ENCODE measurements around the gene BLOC1S1.

BLOC1S1 gene

DNA sequence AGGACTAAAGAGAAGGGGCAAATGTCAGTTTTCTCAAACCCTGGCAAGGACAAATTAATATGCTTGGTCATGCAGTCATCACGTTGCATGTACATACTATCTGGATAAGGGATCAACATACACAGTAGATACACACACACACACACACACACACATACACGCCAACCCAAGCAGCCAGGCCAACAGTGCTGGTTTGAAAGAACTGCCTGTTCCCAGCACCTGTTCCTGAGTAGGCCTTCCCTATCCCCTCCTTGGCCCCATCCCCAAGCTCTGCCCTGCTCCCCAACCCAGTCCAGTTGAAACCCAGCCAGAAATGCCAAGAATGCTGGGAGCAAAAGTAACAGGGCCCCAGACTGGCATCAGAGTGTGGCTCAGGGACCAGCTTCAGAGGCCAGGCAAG is 12.6 kb upstream of the BLOC1S1 start:
- H3K4me3 Mint-ChIP-seq = no peak overlapping the region
- peaks cover 12% of the 10 kb centered on the region for H3K4me1 Mint-ChIP-seq
- peaks cover 16% of the 10 kb centered on the region for H3K27me3 Mint-ChIP-seq
- no peaks in the 10 kb centered on the region for H3K9me3 Mint-ChIP-seq
- no peak overlapping the region for H3K27ac Mint-ChIP-seq
- ATAC-seq (no peak), DNase-seq (no peak)

DNA sequence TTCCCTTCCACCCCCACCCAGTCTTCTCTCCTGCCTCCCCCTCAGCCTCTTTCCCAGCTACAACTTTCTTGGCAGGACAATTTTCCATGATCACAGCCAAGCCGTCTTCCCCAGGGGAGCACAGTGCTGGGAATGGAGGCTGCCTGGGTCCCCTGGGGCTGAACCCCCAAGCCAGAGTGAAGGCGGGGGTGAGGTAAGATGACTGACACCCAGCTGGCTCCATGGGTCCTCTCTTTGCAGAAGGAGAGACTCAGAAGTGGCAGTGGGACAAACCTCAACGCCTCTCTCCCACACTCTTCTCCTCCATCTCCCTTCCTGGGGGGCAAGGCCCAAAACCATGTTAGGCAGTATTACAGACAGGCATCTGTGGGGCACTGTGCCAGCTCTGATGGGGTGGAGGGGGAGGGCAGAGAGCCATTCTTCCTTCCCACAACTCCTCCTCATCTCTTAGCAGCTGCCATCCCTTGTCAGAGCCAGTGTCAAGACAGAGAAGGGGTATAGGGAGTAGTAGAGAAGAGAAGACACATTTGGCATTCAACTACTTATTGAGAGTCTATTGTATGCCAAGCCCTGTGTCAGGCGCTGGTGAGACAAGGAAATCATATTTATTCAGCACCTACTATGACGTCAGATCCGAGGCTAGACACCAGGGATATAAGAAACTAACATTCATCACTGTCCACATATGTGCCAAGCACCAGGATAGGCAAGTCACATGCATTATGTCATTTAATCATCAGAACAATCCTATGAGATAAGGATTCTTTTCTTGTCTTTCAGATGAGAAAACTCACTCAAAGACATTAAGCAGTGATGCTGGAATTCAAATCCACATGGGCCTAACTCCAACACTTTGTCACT is 11.7 kb upstream of the BLOC1S1 start:
- ATAC-seq = no peak
- H3K4me3 Mint-ChIP-seq = no peak overlapping the region
- H3K4me1 Mint-ChIP-seq = peaks cover 19% of the 10 kb centered on the region
- DNase-seq = no peak
- H3K27ac Mint-ChIP-seq = no peak overlapping the region
- H3K27me3 Mint-ChIP-seq = peaks cover 25% of the 10 kb centered on the region
- H3K9me3 Mint-ChIP-seq = no peaks in the 10 kb centered on the region

DNA sequence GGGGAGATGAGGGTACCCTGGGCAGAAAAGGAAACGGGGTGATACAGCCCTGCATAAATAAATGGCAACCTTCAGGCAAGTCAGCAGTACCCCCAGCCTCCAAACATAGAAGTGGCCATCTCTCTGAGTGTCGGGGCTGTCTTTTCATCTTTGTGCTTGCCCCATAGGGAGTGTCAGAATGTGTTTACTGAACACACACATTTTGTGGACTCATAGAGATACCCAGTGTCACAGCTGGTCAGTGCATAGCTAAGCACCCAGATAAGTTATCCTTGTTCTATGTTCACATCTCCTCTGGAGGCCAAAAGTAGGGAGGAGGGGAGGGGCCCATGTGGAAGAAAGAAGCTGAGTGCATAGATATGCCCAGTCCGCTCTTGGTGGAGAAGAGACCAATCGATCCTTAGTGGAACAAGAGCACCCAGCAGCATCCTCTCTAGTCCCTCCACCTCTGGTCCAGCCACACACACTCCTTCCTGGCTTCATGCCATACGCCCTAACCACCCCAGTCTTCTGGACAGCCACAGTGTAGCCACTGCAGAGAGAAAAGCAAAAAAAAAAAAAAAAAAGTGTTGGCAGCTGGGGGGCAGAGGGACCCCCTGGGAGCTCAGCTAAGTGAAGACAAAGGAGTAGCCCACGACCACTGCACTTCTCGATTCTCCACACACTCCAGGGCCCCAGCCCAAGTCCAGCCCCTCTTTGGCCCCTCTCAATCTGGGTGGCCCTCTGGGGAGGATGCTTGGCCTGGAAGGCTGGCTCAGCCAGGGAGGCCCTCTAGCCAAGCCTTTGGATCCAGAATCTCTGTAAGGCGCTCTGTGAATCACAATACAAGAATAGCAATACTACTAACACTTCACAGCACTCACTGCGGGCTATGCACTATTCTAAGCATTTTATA is 10.8 kb upstream of the BLOC1S1 start:
- Mint-ChIP-seq H3K4me3 (no peak overlapping the region), H3K27ac (no peak overlapping the region), H3K27me3 (peaks cover 34% of the 10 kb centered on the region), H3K9me3 (no peaks in the 10 kb centered on the region), H3K4me1 (peaks cover 19% of the 10 kb centered on the region)
- DNase-seq (no peak), ATAC-seq (no peak)

DNA sequence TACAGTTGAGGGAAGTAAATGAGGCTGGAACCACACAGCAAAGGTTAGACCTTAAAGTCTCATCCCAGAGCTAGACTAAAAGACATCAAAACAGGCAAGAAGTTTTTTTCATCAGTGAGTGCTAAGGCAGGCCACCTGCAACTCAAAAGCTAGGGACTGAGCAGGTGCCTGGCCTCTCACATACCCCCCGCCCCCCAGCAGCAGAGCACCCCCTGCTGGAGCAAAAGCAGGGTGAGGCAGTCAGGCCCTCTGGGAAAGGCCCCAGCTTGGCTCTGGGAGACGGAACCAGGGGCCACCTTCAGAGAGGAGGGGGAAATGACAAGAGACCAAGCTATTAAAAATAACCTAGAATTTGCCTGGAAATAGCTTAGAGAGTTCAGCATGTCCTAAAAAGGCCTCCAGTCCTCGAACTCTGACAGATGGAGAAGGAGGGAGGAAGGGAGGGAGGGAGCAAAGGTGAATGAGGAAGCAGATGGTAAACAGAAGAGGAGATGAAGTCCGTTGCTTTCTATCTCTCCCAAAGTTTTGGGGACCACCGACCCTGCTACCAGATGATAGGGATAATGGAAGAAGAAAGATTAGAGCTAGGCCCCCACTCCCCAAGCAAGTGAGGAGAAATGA is 10.0 kb upstream of the BLOC1S1 start:
- DNase-seq (no peak), ATAC-seq (peak; percentile 47)
- Mint-ChIP-seq H3K27ac (no peak overlapping the region), H3K4me3 (peak overlapping the region in 1 of 2 donors; percentile 17), H3K27me3 (peaks cover 35% of the 10 kb centered on the region), H3K4me1 (peaks cover 19% of the 10 kb centered on the region), H3K9me3 (no peaks in the 10 kb centered on the region)

DNA sequence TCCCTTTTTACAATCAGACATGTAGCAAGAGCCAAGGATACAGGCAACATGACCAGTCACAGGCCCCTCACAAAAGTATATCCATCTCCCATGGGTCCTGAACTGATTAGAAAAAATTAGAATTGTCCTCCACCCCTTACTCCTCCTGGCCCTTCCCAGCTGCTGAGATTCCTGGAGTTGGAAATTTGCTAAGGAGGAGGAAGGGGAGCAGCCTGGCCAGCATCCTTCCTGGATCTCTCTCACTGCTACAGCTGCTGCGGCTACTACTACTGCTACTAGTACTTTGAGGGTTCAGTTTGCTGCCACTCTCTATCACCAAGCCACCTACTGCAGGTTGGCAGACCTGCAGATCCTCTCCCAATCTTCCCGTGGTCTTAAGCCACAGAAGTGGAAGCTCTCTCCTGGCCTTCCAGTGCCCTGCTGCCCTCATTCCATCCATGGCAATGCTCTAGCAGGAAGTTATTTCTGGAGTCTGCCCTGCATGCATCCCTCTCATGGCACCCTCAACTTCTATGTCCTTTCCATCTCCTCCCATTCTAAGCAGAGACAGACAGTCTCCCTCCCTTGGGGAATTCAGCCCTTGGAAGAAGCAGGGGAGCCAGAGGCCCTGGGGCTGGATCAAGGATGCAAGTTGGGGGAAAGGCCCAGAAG is 9.2 kb upstream of the BLOC1S1 start:
- H3K4me1 Mint-ChIP-seq = peaks cover 19% of the 10 kb centered on the region
- H3K9me3 Mint-ChIP-seq = no peaks in the 10 kb centered on the region
- peak overlapping the region; percentile 72 to 78 for H3K4me3 Mint-ChIP-seq
- H3K27ac Mint-ChIP-seq = no peak overlapping the region
- DNase-seq (no peak), ATAC-seq (no peak)
- peaks cover 35% of the 10 kb centered on the region for H3K27me3 Mint-ChIP-seq

DNA sequence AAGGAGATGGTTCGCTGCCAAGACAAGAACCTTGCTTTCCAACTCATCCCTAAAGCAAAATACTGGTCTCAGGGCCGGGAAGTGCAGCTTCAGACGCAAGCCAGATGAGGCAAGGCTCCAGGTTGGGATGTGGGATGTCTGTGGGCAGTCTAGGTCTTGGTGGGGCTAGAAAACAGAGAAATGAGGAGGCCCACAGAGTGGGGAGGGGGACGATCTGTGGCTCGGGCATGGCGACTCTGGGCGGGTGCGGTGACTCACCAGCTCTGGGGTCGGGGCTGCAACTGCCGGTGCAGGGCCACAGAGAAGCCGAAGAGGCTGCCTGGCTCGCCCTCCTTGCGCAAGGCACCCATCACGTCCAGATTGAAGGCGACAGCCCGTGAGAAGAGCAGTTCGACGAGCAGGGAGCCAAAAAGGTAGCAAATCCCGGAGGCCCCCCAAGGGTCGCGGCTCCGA is 8.6 kb upstream of the BLOC1S1 start:
- H3K4me1 Mint-ChIP-seq = peaks cover 19% of the 10 kb centered on the region
- H3K27ac Mint-ChIP-seq = no peak overlapping the region
- ATAC-seq = peak; percentile 46
- no peaks in the 10 kb centered on the region for H3K9me3 Mint-ChIP-seq
- H3K27me3 Mint-ChIP-seq = peaks cover 35% of the 10 kb centered on the region
- H3K4me3 Mint-ChIP-seq = peak overlapping the region; percentile 72 to 78
- no peak for DNase-seq

DNA sequence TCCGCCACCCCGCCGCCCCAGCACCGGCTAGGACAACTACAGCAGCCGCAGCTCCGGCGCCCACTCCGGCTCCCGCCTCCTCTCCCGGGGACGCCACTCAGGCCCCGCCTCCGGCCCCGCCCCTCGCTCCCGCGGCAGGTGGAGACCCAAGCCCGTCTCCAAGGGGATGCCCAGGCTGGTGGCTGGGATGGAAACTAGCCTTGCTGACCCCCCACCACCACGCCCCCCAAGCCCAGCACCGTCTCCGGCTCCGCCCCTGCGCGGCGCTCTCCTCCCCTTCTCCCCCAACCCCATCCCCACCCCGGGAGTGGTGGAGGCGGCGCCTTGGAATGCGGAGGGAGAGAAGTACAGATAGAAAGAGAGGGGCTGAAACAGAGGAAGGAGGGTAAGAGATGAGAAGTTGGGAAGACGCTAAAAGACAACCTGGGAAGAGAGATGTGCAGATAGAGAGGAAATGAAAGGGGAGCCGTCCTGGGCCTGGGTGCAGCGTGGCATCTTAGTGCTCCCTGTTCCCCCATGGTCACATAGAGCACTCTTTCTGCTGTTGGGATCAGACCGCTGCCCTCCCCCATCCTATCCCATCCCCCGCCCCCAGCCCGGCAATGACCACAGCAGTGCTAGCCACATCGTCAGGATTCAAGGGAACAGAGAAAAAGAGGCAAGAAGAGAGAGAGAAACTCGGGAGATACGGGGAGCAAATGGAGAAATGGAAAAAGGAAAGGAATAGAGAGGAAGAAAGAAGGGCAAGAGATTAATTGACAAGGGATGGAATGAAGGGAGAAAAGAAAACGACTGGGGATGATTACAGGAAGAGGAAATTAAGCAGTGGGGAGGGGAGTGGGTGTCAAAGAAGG is 7.8 kb upstream of the BLOC1S1 start, which contains the start of gene ITGA7:
Gene ITGA7 (minus strand): TSS at position 64 of the 854 bp plus-strand sequence. CDS start 222 bp downstream, outside the sequence.
- Mint-ChIP-seq H3K27me3 (peaks cover 35% of the 10 kb centered on the region), H3K4me1 (peaks cover 19% of the 10 kb centered on the region), H3K9me3 (no peaks in the 10 kb centered on the region), H3K4me3 (peak within 1 kb of the TSS; percentile 78 to 81), H3K27ac (peak within 1 kb of the TSS in 1 of 2 donors; percentile 19)
- peak; percentile 74 for ATAC-seq
- no peak for DNase-seq

DNA sequence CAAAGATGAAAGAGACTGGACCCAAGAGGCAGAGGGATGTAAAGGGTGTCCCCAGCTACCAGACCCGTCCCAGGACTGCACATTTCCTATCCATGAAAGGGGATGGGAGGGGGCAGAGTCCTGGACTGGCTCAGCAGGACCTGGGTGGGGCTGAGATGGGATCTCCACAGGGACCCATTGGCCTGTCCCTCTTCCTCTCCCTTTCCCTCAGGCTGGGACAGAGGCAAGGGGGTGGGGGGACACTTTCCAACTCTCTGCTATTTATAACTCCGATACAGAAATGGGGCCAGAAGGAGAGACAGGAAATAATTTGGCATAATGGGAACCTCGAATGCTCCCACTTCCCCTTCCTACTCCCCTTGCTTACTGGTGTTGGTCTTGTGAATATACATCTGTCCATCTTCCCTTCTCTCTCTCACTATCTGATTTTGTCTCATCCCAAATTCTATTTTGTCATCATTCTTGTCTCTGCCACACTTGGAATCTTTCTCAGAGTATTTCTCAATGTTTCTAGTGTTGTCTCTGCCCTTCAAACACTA is 7.1 kb upstream of the BLOC1S1 start:
- peak overlapping the region in 1 of 2 donors; percentile 19 for H3K27ac Mint-ChIP-seq
- ATAC-seq = no peak

DNA sequence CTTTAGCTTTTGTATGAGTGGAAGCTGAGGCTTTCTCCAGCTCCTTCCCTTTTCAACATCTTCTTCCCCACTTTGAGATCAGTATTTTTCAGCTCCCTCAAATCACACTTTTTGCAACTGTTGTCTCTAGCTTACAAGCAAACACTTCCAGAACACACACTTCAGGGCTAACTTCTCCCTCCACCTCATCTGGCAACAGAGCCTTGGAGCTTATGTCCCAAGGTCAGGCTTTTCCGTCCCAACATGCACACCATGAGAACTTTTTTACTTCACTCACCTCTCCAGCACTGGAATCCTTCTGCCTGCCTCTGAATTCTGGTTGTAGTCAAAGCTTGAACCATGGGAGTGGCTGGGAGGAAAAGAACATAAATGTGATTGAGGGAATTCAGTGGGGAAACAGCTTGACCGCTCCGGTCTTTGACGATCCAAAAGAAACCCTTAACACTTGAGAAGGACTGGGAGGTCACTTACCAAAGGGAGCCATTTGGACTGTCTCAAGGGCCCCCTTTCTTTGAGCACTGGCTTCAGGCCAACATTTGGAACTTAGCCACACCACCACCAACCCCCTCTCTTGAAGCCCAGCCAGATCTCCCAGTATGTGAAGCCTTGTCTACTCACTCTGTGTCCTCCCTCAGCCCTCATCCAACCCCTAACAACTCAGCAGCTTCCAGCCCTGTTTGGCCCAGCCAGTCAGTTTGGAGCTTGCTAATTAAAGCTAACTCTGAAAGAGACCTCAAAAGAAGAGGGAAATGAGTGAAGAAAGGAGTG is 3.9 kb upstream of the BLOC1S1 start:
- DNase-seq = no peak
- no peaks in the 10 kb centered on the region for H3K9me3 Mint-ChIP-seq
- H3K4me3 Mint-ChIP-seq = no peak overlapping the region
- H3K27me3 Mint-ChIP-seq = peaks cover 29% of the 10 kb centered on the region
- no peak overlapping the region for H3K27ac Mint-ChIP-seq
- peaks cover 29% of the 10 kb centered on the region for H3K4me1 Mint-ChIP-seq
- no peak for ATAC-seq

More for the DNA sequence above, 7.1 kb upstream of the BLOC1S1 start:
- H3K4me1 Mint-ChIP-seq = peaks cover 19% of the 10 kb centered on the region
- peak overlapping the region; percentile 78 to 81 for H3K4me3 Mint-ChIP-seq
- no peaks in the 10 kb centered on the region for H3K9me3 Mint-ChIP-seq
- no peak for DNase-seq
- H3K27me3 Mint-ChIP-seq = peaks cover 35% of the 10 kb centered on the region

DNA sequence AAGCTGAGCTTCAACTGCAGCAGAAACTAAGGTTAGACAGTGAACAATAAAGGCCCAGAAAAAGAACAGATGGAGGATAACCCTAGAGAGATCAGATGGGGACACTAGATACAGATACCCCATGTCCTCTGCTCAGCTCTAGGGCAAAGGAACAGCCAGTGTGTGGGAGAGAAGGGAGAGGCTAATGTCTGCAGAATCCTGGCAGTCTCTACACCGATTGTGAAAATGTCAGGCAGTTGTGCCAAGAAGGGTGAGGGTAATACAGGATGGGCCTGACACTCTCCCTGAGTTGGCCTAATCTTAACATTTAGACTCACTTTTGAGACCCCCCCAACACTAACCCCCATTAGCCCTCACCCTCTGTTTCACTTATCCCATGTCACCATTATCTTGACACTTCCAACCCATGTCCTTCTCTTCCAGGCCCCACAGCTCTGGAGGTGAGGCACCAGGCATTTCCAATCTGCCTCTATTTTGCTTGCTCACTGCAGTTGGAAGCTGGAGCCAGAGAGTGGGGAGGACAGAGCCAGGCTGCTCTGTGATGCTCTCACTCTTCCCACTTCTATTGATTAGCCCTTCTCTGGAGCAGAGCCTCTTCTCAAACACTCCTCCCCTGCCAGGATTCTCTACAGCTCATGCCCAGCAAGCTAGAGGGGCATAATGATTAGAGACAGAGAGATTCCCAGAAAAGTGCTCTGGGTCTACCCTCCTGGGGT is 3.0 kb upstream of the BLOC1S1 start:
- no peak overlapping the region for H3K4me3 Mint-ChIP-seq
- DNase-seq = no peak
- no peaks in the 10 kb centered on the region for H3K9me3 Mint-ChIP-seq
- peaks cover 23% of the 10 kb centered on the region for H3K27me3 Mint-ChIP-seq
- H3K4me1 Mint-ChIP-seq = peaks cover 33% of the 10 kb centered on the region
- H3K27ac Mint-ChIP-seq = no peak overlapping the region
- ATAC-seq = no peak

DNA sequence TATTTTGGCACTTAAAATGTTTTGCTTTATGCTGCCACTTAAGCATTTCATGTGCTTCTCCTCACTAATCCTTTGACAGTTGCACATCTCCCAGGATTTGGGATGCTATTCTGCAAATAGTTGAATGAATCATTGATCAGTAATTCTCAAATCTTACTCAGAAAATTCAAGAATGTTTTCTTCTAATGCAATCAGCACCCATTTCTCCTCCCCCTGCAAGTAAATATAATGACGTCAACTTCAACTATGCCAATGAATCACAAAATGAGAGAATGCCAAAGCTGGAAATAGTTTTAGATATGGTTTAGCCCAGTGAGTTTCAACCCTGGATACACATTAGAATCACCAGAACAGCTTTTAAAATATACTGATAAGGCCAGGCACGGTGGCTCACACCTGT is 2.1 kb upstream of the BLOC1S1 start:
- ATAC-seq = no peak
- Mint-ChIP-seq H3K9me3 (no peaks in the 10 kb centered on the region), H3K27me3 (peaks cover 15% of the 10 kb centered on the region), H3K4me1 (peaks cover 34% of the 10 kb centered on the region), H3K4me3 (no peak overlapping the region), H3K27ac (no peak overlapping the region)
- DNase-seq = no peak

DNA sequence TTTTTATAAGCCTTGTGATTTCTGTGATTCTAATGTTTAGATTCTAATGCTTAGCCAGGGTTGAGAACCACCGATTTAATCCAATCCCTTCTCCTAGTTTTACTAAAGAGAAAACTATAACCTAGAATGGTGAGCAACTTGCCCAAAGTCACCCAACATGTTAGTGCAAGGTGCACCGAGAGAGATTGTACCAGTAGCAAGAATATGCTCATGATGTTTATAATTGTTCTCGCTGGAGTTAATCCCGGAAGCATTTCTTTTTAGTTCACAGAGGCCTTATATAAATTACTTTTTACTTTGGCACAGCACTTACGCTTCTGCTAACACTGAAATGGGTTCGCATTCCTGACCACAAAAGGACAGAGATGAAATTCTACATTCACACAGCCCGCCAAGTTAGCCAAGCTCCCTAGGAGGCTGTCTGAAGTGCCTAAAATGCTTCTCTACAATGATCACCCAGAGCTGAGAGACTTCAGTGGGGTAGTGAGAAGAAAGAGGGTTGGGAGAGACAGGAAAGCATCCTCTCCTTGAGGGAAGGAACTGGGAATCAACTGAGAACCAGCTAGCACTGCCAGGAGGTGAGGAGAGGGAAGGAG is 579 bp upstream of the BLOC1S1 start:
- ATAC-seq = no peak
- DNase-seq = no peak
- Mint-ChIP-seq H3K4me3 (peak overlapping the region; percentile 95 to 97), H3K4me1 (peaks cover 36% of the 10 kb centered on the region), H3K27ac (peak overlapping the region; percentile 92 to 100), H3K27me3 (no peaks in the 10 kb centered on the region), H3K9me3 (no peaks in the 10 kb centered on the region)

DNA sequence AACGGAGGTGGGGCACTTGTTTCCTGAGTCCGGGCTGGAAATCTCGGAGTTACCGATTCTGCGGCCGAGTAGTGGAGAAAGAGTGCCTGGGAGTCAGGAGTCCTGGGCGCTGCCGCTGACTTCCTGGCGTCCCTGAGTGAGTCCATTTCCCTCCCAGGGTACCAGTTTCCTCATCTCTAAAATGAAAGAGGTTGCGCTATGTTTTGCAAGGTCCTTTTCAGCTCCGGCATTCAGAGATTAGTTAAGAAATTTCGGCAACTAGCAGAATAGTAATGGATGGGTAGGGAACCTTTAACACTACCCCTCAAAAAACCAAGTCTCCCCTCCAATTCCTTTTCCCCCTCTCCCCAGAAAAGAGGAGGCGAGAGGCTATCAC is 724 bp downstream of the BLOC1S1 start:
- H3K4me3 Mint-ChIP-seq = peak overlapping the region; percentile 95 to 97
- DNase-seq = no peak
- ATAC-seq = no peak
- H3K4me1 Mint-ChIP-seq = peaks cover 36% of the 10 kb centered on the region
- H3K27me3 Mint-ChIP-seq = no peaks in the 10 kb centered on the region
- peak overlapping the region; percentile 92 to 100 for H3K27ac Mint-ChIP-seq
- H3K9me3 Mint-ChIP-seq = no peaks in the 10 kb centered on the region

Measured in stimulated activated naive CD8-positive, alpha-beta T cell treated with anti-CD3 and anti-CD28 coated beads, Interleukin-15, amount 100 ng/mL, for 72 hours (primary cell).